Activated T-helper 9 cell treated with anti-CD3 and anti-CD28 coated beads, Interleukin-2, amount 50 U/mL, for 16 hours (primary cell): ENCODE results near the gene ISM1.

Experiments
- DNase-seq: peaks from one replicate; pipeline ENCODE4 v3.0.0-alpha.2; 2020; ENCODE audit warnings: low read depth

Gene ISM1

GRCh38 chr20:13220904-13221297 is at the start of gene ISM1:
Gene ISM1 (plus strand): TSS chr20:13221274. CDS start chr20:13221777, 503 bp downstream.
- peak; percentile 31 for DNase-seq

- no peak for DNase-seq
These were observed 47.9 kb upstream of the ISM1 start for GRCh38 chr20:13173201-13173600.

GRCh38 chr20:13174402-13174801 is 46.7 kb upstream of the ISM1 start:
- no peak for DNase-seq

- no peak for DNase-seq
These were observed 39.8 kb upstream of the ISM1 start for GRCh38 chr20:13180986-13181889.

- no peak for DNase-seq
These were observed 38.1 kb upstream of the ISM1 start for GRCh38 chr20:13183005-13183404.

GRCh38 chr20:13186043-13186774 is 34.9 kb upstream of the ISM1 start:
- DNase-seq, result no peak

GRCh38 chr20:13187899-13188298 is 33.2 kb upstream of the ISM1 start:
- DNase-seq, result no peak

- no peak for DNase-seq
These were observed 21.8 kb upstream of the ISM1 start for GRCh38 chr20:13199279-13199678.

- DNase-seq, result no peak
These were observed 20.1 kb upstream of the ISM1 start for GRCh38 chr20:13200767-13201500.

GRCh38 chr20:13202565-13202964 is 18.5 kb upstream of the ISM1 start:
- DNase-seq, result no peak

GRCh38 chr20:13205425-13205824 is 15.6 kb upstream of the ISM1 start:
- no peak for DNase-seq

- DNase-seq, result no peak
These were observed 15.1 kb upstream of the ISM1 start for GRCh38 chr20:13205848-13206434.

- DNase-seq, result no peak
These were observed 14.1 kb upstream of the ISM1 start for GRCh38 chr20:13207016-13207415.

- no peak for DNase-seq
These were observed 9.0 kb upstream of the ISM1 start for GRCh38 chr20:13211956-13212618.

GRCh38 chr20:13212750-13213149 is 8.3 kb upstream of the ISM1 start:
- DNase-seq, result no peak

- no peak for DNase-seq
These were observed 7.7 kb upstream of the ISM1 start for GRCh38 chr20:13213335-13213734.

GRCh38 chr20:13216533-13216932 is 4.5 kb upstream of the ISM1 start:
- no peak for DNase-seq

- DNase-seq, result no peak
These were observed 1.5 kb upstream of the ISM1 start for GRCh38 chr20:13219327-13220193.

GRCh38 chr20:13220194-13220903 is 725 bp upstream of the ISM1 start:
- no peak for DNase-seq

- no peak for DNase-seq
These were observed 219 bp downstream of the ISM1 start for GRCh38 chr20:13221313-13221672.
